OCI-LY3 (cell line): ENCODE results near the gene CD40.

Source experiments
- EZH2phosphoT487 ChIP-seq: fragments of 200-600 bp; shearing (Covaris generic); IDR thresholded peaks from 2 replicates; pipeline ENCODE4 v1.6.1; 2018; ENCODE audit warnings: antibody characterized with exemption, mixed run types, low read depth
- TF ChIP-seq, protein P1 (sequence below): fragments of 200-600, 300-600 bp; sonication (generic); IDR thresholded peaks from 2 replicates; pipeline ENCODE4 v1.5.1; 2014; ENCODE audit warnings: antibody characterized with exemption, low read length, low read depth

DNA sequence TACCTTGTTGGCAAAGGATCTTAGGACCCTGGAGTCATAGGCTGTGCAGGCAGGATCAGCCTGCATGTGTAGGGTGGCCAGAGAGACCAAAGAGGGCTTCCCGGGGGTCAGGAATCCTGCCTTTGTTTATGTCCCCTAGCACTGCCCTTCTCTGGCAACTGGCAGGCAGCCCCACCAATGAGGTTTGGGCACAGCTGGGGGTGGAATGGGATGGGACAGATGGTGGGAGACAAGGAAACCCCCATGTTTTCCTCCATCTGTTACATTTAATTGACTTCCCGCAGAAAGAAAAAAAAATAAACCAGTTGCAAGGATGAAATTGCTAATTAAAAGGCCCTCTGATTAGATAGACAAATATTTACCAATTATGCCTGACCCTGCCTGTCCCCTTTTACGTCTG is 27.6 kb downstream of the CD40 start:
- TF ChIP-seq, protein P1, sequence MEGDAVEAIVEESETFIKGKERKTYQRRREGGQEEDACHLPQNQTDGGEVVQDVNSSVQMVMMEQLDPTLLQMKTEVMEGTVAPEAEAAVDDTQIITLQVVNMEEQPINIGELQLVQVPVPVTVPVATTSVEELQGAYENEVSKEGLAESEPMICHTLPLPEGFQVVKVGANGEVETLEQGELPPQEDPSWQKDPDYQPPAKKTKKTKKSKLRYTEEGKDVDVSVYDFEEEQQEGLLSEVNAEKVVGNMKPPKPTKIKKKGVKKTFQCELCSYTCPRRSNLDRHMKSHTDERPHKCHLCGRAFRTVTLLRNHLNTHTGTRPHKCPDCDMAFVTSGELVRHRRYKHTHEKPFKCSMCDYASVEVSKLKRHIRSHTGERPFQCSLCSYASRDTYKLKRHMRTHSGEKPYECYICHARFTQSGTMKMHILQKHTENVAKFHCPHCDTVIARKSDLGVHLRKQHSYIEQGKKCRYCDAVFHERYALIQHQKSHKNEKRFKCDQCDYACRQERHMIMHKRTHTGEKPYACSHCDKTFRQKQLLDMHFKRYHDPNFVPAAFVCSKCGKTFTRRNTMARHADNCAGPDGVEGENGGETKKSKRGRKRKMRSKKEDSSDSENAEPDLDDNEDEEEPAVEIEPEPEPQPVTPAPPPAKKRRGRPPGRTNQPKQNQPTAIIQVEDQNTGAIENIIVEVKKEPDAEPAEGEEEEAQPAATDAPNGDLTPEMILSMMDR: no peak
- no peak for TF ChIP-seq EZH2phosphoT487
